Activated T-cell treated with anti-CD3 and anti-CD28 coated beads for 24 hours (primary cell): ENCODE results near the gene ZNF506.
"Not testable (repeated sequence)": the region's sequence is repeated elsewhere in the genome, so short reads cannot be mapped to it uniquely, and the experiment has no call there.

ENCODE experiments used
- DNase-seq: peaks from one replicate; pipeline ENCODE4 v3.0.0-alpha.2; 2020; ENCODE audit warnings: low read depth

Gene ZNF506

GRCh38 chr19:19821366-19821951, at the start of gene ZNF506:
Gene ZNF506 (minus strand): TSS chr19:19821750. CDS start chr19:19821603, 147 bp downstream.
- peak; percentile 95 for DNase-seq

- not testable (repeated sequence) for DNase-seq
Measured at GRCh38 chr19:19870086-19870485, 48.5 kb upstream of the ZNF506 start.

- DNase-seq, result peak; percentile 30
Measured at GRCh38 chr19:19866611-19867248, 45.2 kb upstream of the ZNF506 start.

GRCh38 chr19:19865750-19866610, 44.4 kb upstream of the ZNF506 start, which contains the start of gene ZNF253:
Gene ZNF253 (plus strand): TSS chr19:19865882. CDS start chr19:19865997, 115 bp downstream.
- peak; percentile 94 for DNase-seq

- DNase-seq, result peak; percentile 20
Measured at GRCh38 chr19:19860756-19861390, 39.3 kb upstream of the ZNF506 start.

GRCh38 chr19:19858751-19859150, 37.2 kb upstream of the ZNF506 start:
- DNase-seq, result no peak

- DNase-seq, result not testable (repeated sequence)
Measured at GRCh38 chr19:19851740-19852139, 30.2 kb upstream of the ZNF506 start.

- DNase-seq, result no peak
Measured at GRCh38 chr19:19849056-19849455, 27.5 kb upstream of the ZNF506 start.

GRCh38 chr19:19847781-19848180, 26.2 kb upstream of the ZNF506 start:
- no peak for DNase-seq

- DNase-seq, result no peak
Measured at GRCh38 chr19:19835560-19836038, 14.0 kb upstream of the ZNF506 start.

- no peak for DNase-seq
Measured at GRCh38 chr19:19826875-19827274, 5.3 kb upstream of the ZNF506 start.

GRCh38 chr19:19823916-19824315, 2.4 kb upstream of the ZNF506 start:
- DNase-seq, result no peak

GRCh38 chr19:19821976-19822375, 426 bp upstream of the ZNF506 start:
- not testable (repeated sequence) for DNase-seq

GRCh38 chr19:19820774-19821320, 703 bp downstream of the ZNF506 start:
- no peak for DNase-seq

GRCh38 chr19:19817357-19817756, 4.2 kb downstream of the ZNF506 start:
- DNase-seq, result peak; percentile 40

- DNase-seq, result no peak
Measured at GRCh38 chr19:19816679-19817078, 4.9 kb downstream of the ZNF506 start.

GRCh38 chr19:19811999-19812398, 9.6 kb downstream of the ZNF506 start:
- not testable (repeated sequence) for DNase-seq

- no peak for DNase-seq
Measured at GRCh38 chr19:19805480-19805879, 16.1 kb downstream of the ZNF506 start.

GRCh38 chr19:19788015-19788414, 33.5 kb downstream of the ZNF506 start:
- no peak for DNase-seq

GRCh38 chr19:19785476-19785875, 36.1 kb downstream of the ZNF506 start:
- DNase-seq, result not testable (repeated sequence)

GRCh38 chr19:19782783-19783182, 38.8 kb downstream of the ZNF506 start:
- peak; percentile 27 for DNase-seq

GRCh38 chr19:19781791-19782190, 39.8 kb downstream of the ZNF506 start:
- DNase-seq, result not testable (repeated sequence)
